ENCODE measurements around the gene DUS1L. TPM values are rescaled to one million over a fixed set of nuclear protein-coding genes. Genes with fewer than 3 reads are reported as not detected.

The DUS1L gene
- polyA plus RNA-seq, 1 of the 3 experiments (the other 2 are of a cell fraction): 163 TPM

GRCh38 chr17:82018152-82018988 is 47.2 kb downstream of the DUS1L start:
- H2AFZ ChIP-seq (ENCODE audit: low read depth): no peak overlapping the region
- no peaks in the 10 kb centered on the region for H3K27me3 ChIP-seq (ENCODE audit: insufficient read depth)
- ChIA-PET CTCF (interaction anchor here (0.6 to 35.7 kb wide), 9 partner anchors 8 to 91 kb away, joined by 3 to 1216 read pairs (median 43); partner anchors contain the start of genes MAFG, MYADML2, NOTUM and RAC3), POLR2A (interaction anchor here (0.7 kb wide), 1 partner anchor 18 kb away, joined by 3 read pairs; no protein-coding TSS in a partner anchor)
- DNase-seq: no peak
- H3K36me3 ChIP-seq (replicated peaks in 1 of 2; ENCODE audit: control insufficient read depth in 1 of 2, insufficient read depth in 2 of 2, low read length in 1 of 2): peaks cover 7 to 23% of the 10 kb centered on the region in 2 experiments
- H3K9me2 ChIP-seq: no peaks in the 10 kb centered on the region
- peaks cover 17% of the 10 kb centered on the region for H4K20me1 ChIP-seq (ENCODE audit: insufficient read depth)
- H3K9me3 ChIP-seq: no peaks in the 10 kb centered on the region
- peaks cover 32% of the 10 kb centered on the region for H3F3A ChIP-seq (replicated peaks; ENCODE audit: insufficient read depth)
- peaks cover 12 to 33% of the 10 kb centered on the region in 2 experiments; a peak in 3 of 4 replicates for H3K4me1 ChIP-seq (ENCODE audit: control insufficient read depth in 1 of 2, insufficient read depth in 2 of 2, low read depth in 1 of 2, low read length in 1 of 2)
- TF ChIP-seq, protein P1, sequence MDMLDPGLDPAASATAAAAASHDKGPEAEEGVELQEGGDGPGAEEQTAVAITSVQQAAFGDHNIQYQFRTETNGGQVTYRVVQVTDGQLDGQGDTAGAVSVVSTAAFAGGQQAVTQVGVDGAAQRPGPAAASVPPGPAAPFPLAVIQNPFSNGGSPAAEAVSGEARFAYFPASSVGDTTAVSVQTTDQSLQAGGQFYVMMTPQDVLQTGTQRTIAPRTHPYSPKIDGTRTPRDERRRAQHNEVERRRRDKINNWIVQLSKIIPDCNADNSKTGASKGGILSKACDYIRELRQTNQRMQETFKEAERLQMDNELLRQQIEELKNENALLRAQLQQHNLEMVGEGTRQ (IDR thresholded peaks at IDR 0.05; ENCODE audit: borderline replicate concordance, low read depth, low read length): no peak
- TF ChIP-seq, protein P2, sequence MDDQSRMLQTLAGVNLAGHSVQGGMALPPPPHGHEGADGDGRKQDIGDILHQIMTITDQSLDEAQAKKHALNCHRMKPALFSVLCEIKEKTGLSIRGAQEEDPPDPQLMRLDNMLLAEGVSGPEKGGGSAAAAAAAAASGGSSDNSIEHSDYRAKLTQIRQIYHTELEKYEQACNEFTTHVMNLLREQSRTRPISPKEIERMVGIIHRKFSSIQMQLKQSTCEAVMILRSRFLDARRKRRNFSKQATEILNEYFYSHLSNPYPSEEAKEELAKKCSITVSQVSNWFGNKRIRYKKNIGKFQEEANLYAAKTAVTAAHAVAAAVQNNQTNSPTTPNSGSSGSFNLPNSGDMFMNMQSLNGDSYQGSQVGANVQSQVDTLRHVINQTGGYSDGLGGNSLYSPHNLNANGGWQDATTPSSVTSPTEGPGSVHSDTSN (IDR thresholded peaks at IDR 0.05): peak; percentile 38
- peak; percentile 14; the same call in 1 of the 2 replicates for TF ChIP-seq POLR2AphosphoS5 (IDR thresholded peaks at IDR 0.05; ENCODE audit: low read depth, low read length)
- H3K4me3 ChIP-seq (ENCODE audit: low read depth in 2 of 2, low read length in 1 of 2): no peak overlapping the region
- no peak overlapping the region for H3K9ac ChIP-seq
- no peak overlapping the region for H3K27ac ChIP-seq (ENCODE audit: low read depth in 2 of 2, low read length in 1 of 2)
- H3K4me2 ChIP-seq: no peak overlapping the region
- peaks cover 29% of the 10 kb centered on the region for H3K79me2 ChIP-seq (ENCODE audit: insufficient read depth)
- 79% methylated on average over 14 of the region's 19 CpGs for WGBS (ENCODE audit: low lambda C conversion rate)

- ChIA-PET CTCF (interaction anchor here (0.9 to 35.7 kb wide), 2 partner anchors 13 to 52 kb away, joined by 5 to 1216 read pairs; partner anchors contain the start of gene NOTUM), POLR2A (no interaction called here)
- no peak overlapping the region for H3K4me2 ChIP-seq
- H3K9me3 ChIP-seq: no peaks in the 10 kb centered on the region
- no peaks in the 10 kb centered on the region for H3K27me3 ChIP-seq (ENCODE audit: insufficient read depth)
- WGBS (ENCODE audit: low lambda C conversion rate): 86% methylated on average over 12 of the region's 13 CpGs
- peaks cover 32% of the 10 kb centered on the region for H3F3A ChIP-seq (replicated peaks; ENCODE audit: insufficient read depth)
- TF ChIP-seq EP300 (IDR thresholded peaks at IDR 0.05; ENCODE audit: borderline replicate concordance in 1 of 2, low read depth in 1 of 2, low read length in 1 of 2) (no peak), RFX5 (IDR thresholded peaks at IDR 0.05; ENCODE audit: low read length) (no peak), POLR2AphosphoS5 (IDR thresholded peaks at IDR 0.05; ENCODE audit: low read depth, low read length) (no peak), SIN3A (IDR thresholded peaks at IDR 0.05; ENCODE audit: borderline replicate concordance, low read depth, low read length) (no peak), EZH2phosphoT487 (IDR thresholded peaks at IDR 0.05; ENCODE audit: borderline replicate concordance, low read depth) (no peak), GABPA (IDR thresholded peaks at IDR 0.05; ENCODE audit: low read depth) (no peak), FOXM1 (IDR thresholded peaks at IDR 0.05; ENCODE audit: low read depth) (no peak), RCOR1 (IDR thresholded peaks at IDR 0.05; ENCODE audit: low read length) (no peak), REST (IDR thresholded peaks at IDR 0.05; ENCODE audit: low read depth, low read length) (no peak), GATA2 (CRISPR knock-in tag; IDR thresholded peaks at IDR 0.05) (no peak), TCF12 (IDR thresholded peaks at IDR 0.05) (no peak), TEAD4 (IDR thresholded peaks at IDR 0.05; ENCODE audit: borderline replicate concordance, insufficient read depth) (no peak)
- TF ChIP-seq, protein P3, sequence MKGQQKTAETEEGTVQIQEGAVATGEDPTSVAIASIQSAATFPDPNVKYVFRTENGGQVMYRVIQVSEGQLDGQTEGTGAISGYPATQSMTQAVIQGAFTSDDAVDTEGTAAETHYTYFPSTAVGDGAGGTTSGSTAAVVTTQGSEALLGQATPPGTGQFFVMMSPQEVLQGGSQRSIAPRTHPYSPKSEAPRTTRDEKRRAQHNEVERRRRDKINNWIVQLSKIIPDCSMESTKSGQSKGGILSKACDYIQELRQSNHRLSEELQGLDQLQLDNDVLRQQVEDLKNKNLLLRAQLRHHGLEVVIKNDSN (IDR thresholded peaks at IDR 0.05; ENCODE audit: borderline replicate concordance, low read depth): no peak
- TF ChIP-seq, protein P4, sequence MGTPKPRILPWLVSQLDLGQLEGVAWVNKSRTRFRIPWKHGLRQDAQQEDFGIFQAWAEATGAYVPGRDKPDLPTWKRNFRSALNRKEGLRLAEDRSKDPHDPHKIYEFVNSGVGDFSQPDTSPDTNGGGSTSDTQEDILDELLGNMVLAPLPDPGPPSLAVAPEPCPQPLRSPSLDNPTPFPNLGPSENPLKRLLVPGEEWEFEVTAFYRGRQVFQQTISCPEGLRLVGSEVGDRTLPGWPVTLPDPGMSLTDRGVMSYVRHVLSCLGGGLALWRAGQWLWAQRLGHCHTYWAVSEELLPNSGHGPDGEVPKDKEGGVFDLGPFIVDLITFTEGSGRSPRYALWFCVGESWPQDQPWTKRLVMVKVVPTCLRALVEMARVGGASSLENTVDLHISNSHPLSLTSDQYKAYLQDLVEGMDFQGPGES (IDR thresholded peaks at IDR 0.05; ENCODE audit: low read depth, low read length): no peak
- H3K9me2 ChIP-seq: no peaks in the 10 kb centered on the region
- H2AFZ ChIP-seq (ENCODE audit: low read depth): no peak overlapping the region
- H3K27ac ChIP-seq (ENCODE audit: low read depth in 2 of 2, low read length in 1 of 2): no peak overlapping the region
- peaks cover 17% of the 10 kb centered on the region for H4K20me1 ChIP-seq (ENCODE audit: insufficient read depth)
- H3K36me3 ChIP-seq (replicated peaks in 1 of 2; ENCODE audit: control insufficient read depth in 1 of 2, insufficient read depth in 2 of 2, low read length in 1 of 2): peaks cover 7 to 23% of the 10 kb centered on the region in 2 experiments
- H3K79me2 ChIP-seq (ENCODE audit: insufficient read depth): peaks cover 29% of the 10 kb centered on the region
- H3K4me1 ChIP-seq (ENCODE audit: control insufficient read depth in 1 of 2, insufficient read depth in 2 of 2, low read depth in 1 of 2, low read length in 1 of 2): peaks cover 12 to 40% of the 10 kb centered on the region in 2 experiments; a peak in 3 of 4 replicates
- no peak for DNase-seq
- no peak overlapping the region for H3K9ac ChIP-seq
- no peak overlapping the region for H3K4me3 ChIP-seq (ENCODE audit: low read depth in 2 of 2, low read length in 1 of 2)
Observed at GRCh38 chr17:82017612-82018151, 47.9 kb downstream of the DUS1L start.
